ENCODE results near the gene MYCN. TPM values are rescaled to one million over a fixed set of nuclear protein-coding genes. Genes with fewer than 3 reads are reported as not detected.

MYCN gene
- polyA plus RNA-seq, 1 of the 3 experiments (the other 2 are of a cell fraction), result 0.03 TPM

DNA sequence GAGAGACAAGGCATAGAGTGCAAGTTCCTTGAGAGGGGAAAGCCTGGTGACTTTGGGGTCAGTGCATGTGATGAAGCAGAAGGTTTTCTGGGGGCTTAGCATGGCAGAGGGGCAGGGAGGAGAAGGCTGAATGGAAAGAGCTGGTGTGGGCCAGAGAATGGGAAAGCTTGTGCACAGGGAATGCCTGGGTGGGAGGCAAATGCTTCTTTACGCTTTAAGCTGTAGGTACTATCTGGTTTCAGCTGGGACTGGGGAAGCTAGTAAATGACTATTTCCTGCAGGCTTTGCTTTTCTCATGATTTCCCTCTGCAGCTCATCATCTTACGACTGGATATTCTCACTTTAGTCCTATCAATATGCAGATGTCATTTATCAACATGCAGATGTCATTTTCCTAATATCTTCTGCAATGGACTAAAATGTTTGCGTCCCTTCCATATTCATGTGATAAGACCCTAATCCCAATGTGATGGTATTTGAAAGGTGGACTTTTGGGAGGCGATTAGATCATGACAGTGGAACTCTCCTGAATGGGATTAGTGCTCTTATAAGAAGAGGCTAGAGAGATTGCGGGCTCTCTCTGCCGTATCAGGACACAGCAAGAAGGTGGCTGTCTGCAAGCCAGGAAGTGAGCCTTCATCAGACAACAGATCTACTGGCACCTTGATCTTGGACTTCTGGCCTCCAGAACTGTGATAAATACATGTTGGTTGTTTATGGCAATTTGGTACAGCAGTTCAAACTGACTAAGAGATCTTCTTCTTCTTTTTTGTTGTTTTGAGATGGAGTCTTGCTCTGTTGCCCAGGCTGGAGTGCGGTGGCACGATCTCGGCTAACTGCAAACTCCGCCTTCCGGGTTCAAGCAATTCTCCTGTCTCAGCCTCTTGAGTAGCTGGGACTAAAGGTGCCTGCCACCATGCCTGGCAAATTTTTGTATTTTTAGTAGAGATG, 50.1 kb downstream of the MYCN start (continued):
- TF ChIP-seq, protein P1, sequence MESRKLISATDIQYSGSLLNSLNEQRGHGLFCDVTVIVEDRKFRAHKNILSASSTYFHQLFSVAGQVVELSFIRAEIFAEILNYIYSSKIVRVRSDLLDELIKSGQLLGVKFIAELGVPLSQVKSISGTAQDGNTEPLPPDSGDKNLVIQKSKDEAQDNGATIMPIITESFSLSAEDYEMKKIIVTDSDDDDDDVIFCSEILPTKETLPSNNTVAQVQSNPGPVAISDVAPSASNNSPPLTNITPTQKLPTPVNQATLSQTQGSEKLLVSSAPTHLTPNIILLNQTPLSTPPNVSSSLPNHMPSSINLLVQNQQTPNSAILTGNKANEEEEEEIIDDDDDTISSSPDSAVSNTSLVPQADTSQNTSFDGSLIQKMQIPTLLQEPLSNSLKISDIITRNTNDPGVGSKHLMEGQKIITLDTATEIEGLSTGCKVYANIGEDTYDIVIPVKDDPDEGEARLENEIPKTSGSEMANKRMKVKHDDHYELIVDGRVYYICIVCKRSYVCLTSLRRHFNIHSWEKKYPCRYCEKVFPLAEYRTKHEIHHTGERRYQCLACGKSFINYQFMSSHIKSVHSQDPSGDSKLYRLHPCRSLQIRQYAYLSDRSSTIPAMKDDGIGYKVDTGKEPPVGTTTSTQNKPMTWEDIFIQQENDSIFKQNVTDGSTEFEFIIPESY (IDR thresholded peaks at IDR 0.05; ENCODE audit: borderline replicate concordance, low read depth), result no peak
- TF ChIP-seq TCF12 (IDR thresholded peaks at IDR 0.05), result no peak
- TF ChIP-seq RCOR1 (IDR thresholded peaks at IDR 0.05; ENCODE audit: low read length), result no peak
- no peak for TF ChIP-seq SIN3A (IDR thresholded peaks at IDR 0.05; ENCODE audit: borderline replicate concordance, low read depth, low read length)
- no peak for TF ChIP-seq RXRA (IDR thresholded peaks at IDR 0.05; ENCODE audit: borderline replicate concordance, low read depth)
- TF ChIP-seq POLR2AphosphoS5 (IDR thresholded peaks at IDR 0.05; ENCODE audit: low read depth, low read length), result no peak
- TF ChIP-seq SMC3 (IDR thresholded peaks at IDR 0.05; ENCODE audit: low read depth, low read length), result no peak
- no peak for TF ChIP-seq TEAD4 (IDR thresholded peaks at IDR 0.05; ENCODE audit: borderline replicate concordance, insufficient read depth)

GRCh38 chr2:15991231-15991630, 50.9 kb downstream of the MYCN start:
- no peaks in the 10 kb centered on the region for H3K36me3 ChIP-seq (replicated peaks in 1 of 2; ENCODE audit: control insufficient read depth in 1 of 2, insufficient read depth in 2 of 2, low read length in 1 of 2)

More at GRCh38 chr2:15991231-15991630, 50.9 kb downstream of the MYCN start:
- Histone ChIP-seq H3K9me3 (no peaks in the 10 kb centered on the region; the same call in none of the 2 replicates), H3F3A (replicated peaks; ENCODE audit: insufficient read depth) (no peaks in the 10 kb centered on the region), H3K9me2 (no peaks in the 10 kb centered on the region), H3K27me3 (ENCODE audit: insufficient read depth) (no peaks in the 10 kb centered on the region), H3K79me2 (ENCODE audit: insufficient read depth) (no peaks in the 10 kb centered on the region), H3K4me1 (ENCODE audit: control insufficient read depth in 1 of 2, insufficient read depth in 2 of 2, low read depth in 1 of 2, low read length in 1 of 2) (peaks cover 0 to 5% of the 10 kb centered on the region in 2 experiments; a peak in 1 of 4 replicates), H3K9ac (no peak overlapping the region), H3K4me3 (ENCODE audit: low read depth in 2 of 2, low read length in 1 of 2) (no peak overlapping the region), H3K4me2 (no peak overlapping the region), H3K27ac (ENCODE audit: low read depth in 2 of 2, low read length in 1 of 2) (no peak overlapping the region), H4K20me1 (ENCODE audit: insufficient read depth) (no peaks in the 10 kb centered on the region), H2AFZ (ENCODE audit: low read depth) (no peak overlapping the region)
- 17% methylated on average over 3 of the region's 3 CpGs for WGBS (ENCODE audit: low lambda C conversion rate)
- ChIA-PET CTCF (interaction anchor here (1.2 kb wide), 1 partner anchor 47 kb away, joined by 4 read pairs; no protein-coding TSS in a partner anchor), POLR2A (no interaction called here)
- DNase-seq, result no peak
- TF ChIP-seq, protein P2, sequence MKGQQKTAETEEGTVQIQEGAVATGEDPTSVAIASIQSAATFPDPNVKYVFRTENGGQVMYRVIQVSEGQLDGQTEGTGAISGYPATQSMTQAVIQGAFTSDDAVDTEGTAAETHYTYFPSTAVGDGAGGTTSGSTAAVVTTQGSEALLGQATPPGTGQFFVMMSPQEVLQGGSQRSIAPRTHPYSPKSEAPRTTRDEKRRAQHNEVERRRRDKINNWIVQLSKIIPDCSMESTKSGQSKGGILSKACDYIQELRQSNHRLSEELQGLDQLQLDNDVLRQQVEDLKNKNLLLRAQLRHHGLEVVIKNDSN (IDR thresholded peaks at IDR 0.05; ENCODE audit: borderline replicate concordance, low read depth), result no peak
- TF ChIP-seq MXI1 (IDR thresholded peaks at IDR 0.05; ENCODE audit: low read depth, low read length) (no peak), CTCF (IDR thresholded peaks at IDR 0.05) (no peak), NRF1 (IDR thresholded peaks at IDR 0.05; ENCODE audit: low read depth, low read length) (no peak), TEAD4 (IDR thresholded peaks at IDR 0.05; ENCODE audit: borderline replicate concordance, insufficient read depth) (no peak), EZH2phosphoT487 (IDR thresholded peaks at IDR 0.05; ENCODE audit: borderline replicate concordance, low read depth) (no peak), GATA2 (CRISPR knock-in tag; IDR thresholded peaks at IDR 0.05) (no peak), NFIC (IDR thresholded peaks at IDR 0.05; ENCODE audit: borderline replicate concordance) (no peak), PBX3 (IDR thresholded peaks at IDR 0.05) (no peak), FOXJ3 (CRISPR knock-in tag; IDR thresholded peaks at IDR 0.05) (no peak), TCF12 (IDR thresholded peaks at IDR 0.05) (no peak), CHD2 (IDR thresholded peaks at IDR 0.05; ENCODE audit: low read length, partially characterized antibody) (no peak), RCOR1 (IDR thresholded peaks at IDR 0.05; ENCODE audit: low read length) (no peak)
- TF ChIP-seq, protein P1 (IDR thresholded peaks at IDR 0.05; ENCODE audit: borderline replicate concordance, low read depth), result no peak
